ENCODE results near the gene B3GNT3.

The B3GNT3 gene

GRCh38 chr19:17794731-17795494 is at the start of gene B3GNT3:
B3GNT3 (plus strand) TSS chr19:17795138; CDS start chr19:17807808, 12,670 bp downstream.
- Histone ChIP-seq H3K27ac (ENCODE audit: low read depth, low read length) (no peak within 1 kb of the TSS), H3K4me1 (ENCODE audit: control insufficient read depth, insufficient read depth, low read length) (no peaks in the 10 kb centered on the region), H3K9ac (ENCODE audit: low read length) (peak within 1 kb of the TSS; percentile 72), H3K4me3 (ENCODE audit: low read length) (peak within 1 kb of the TSS; percentile 61), H3K36me3 (ENCODE audit: control insufficient read depth, insufficient read depth, low read length) (no peaks in the 10 kb centered on the region), H3K27me3 (ENCODE audit: control insufficient read depth, insufficient read depth, low read length) (peaks cover 12% of the 10 kb centered on the region)

GRCh38 chr19:17747205-17748098 is 47.5 kb upstream of the B3GNT3 start:
- Histone ChIP-seq H3K36me3 (ENCODE audit: control insufficient read depth, insufficient read depth, low read length) (no peaks in the 10 kb centered on the region), H3K27ac (ENCODE audit: low read depth, low read length) (no peak overlapping the region), H3K4me1 (ENCODE audit: control insufficient read depth, insufficient read depth, low read length) (no peaks in the 10 kb centered on the region), H3K4me3 (ENCODE audit: low read length) (peak overlapping the region; percentile 44), H3K9ac (ENCODE audit: low read length) (no peak overlapping the region), H3K27me3 (ENCODE audit: control insufficient read depth, insufficient read depth, low read length) (no peaks in the 10 kb centered on the region)

- H3K4me1 ChIP-seq (ENCODE audit: control insufficient read depth, insufficient read depth, low read length) = no peaks in the 10 kb centered on the region
- no peak overlapping the region for H3K9ac ChIP-seq (ENCODE audit: low read length)
- no peaks in the 10 kb centered on the region for H3K36me3 ChIP-seq (ENCODE audit: control insufficient read depth, insufficient read depth, low read length)
- no peak overlapping the region for H3K4me3 ChIP-seq (ENCODE audit: low read length)
- no peaks in the 10 kb centered on the region for H3K27me3 ChIP-seq (ENCODE audit: control insufficient read depth, insufficient read depth, low read length)
- H3K27ac ChIP-seq (ENCODE audit: low read depth, low read length) = no peak overlapping the region
Measured at GRCh38 chr19:17748884-17749638, 45.9 kb upstream of the B3GNT3 start.

- H3K4me3 ChIP-seq (ENCODE audit: low read length) = no peak overlapping the region
- H3K27me3 ChIP-seq (ENCODE audit: control insufficient read depth, insufficient read depth, low read length) = no peaks in the 10 kb centered on the region
- H3K27ac ChIP-seq (ENCODE audit: low read depth, low read length) = no peak overlapping the region
- no peak overlapping the region for H3K9ac ChIP-seq (ENCODE audit: low read length)
- H3K36me3 ChIP-seq (ENCODE audit: control insufficient read depth, insufficient read depth, low read length) = no peaks in the 10 kb centered on the region
- H3K4me1 ChIP-seq (ENCODE audit: control insufficient read depth, insufficient read depth, low read length) = no peaks in the 10 kb centered on the region
Measured at GRCh38 chr19:17749912-17750317, 45.0 kb upstream of the B3GNT3 start.

- Histone ChIP-seq H3K27ac (ENCODE audit: low read depth, low read length) (no peak within 1 kb of the TSS), H3K27me3 (ENCODE audit: control insufficient read depth, insufficient read depth, low read length) (no peaks in the 10 kb centered on the region), H3K9ac (ENCODE audit: low read length) (peak within 1 kb of the TSS; percentile 24), H3K4me3 (ENCODE audit: low read length) (peak within 1 kb of the TSS; percentile 50), H3K36me3 (ENCODE audit: control insufficient read depth, insufficient read depth, low read length) (no peaks in the 10 kb centered on the region), H3K4me1 (ENCODE audit: control insufficient read depth, insufficient read depth, low read length) (no peaks in the 10 kb centered on the region)
Measured at GRCh38 chr19:17751103-17751911, 43.6 kb upstream of the B3GNT3 start, which contains the start of gene FCHO1. FCHO1 (plus strand) TSS chr19:17751477; CDS start chr19:17755165, 3,688 bp downstream.

- Histone ChIP-seq H3K9ac (ENCODE audit: low read length) (peak overlapping the region; percentile 24), H3K36me3 (ENCODE audit: control insufficient read depth, insufficient read depth, low read length) (no peaks in the 10 kb centered on the region), H3K4me1 (ENCODE audit: control insufficient read depth, insufficient read depth, low read length) (no peaks in the 10 kb centered on the region), H3K4me3 (ENCODE audit: low read length) (peak overlapping the region; percentile 45), H3K27ac (ENCODE audit: low read depth, low read length) (no peak overlapping the region), H3K27me3 (ENCODE audit: control insufficient read depth, insufficient read depth, low read length) (no peaks in the 10 kb centered on the region)
Measured at GRCh38 chr19:17751912-17752273, 43.0 kb upstream of the B3GNT3 start.

- Histone ChIP-seq H3K36me3 (ENCODE audit: control insufficient read depth, insufficient read depth, low read length) (no peaks in the 10 kb centered on the region), H3K4me3 (ENCODE audit: low read length) (no peak overlapping the region), H3K27me3 (ENCODE audit: control insufficient read depth, insufficient read depth, low read length) (no peaks in the 10 kb centered on the region), H3K27ac (ENCODE audit: low read depth, low read length) (no peak overlapping the region), H3K4me1 (ENCODE audit: control insufficient read depth, insufficient read depth, low read length) (no peaks in the 10 kb centered on the region), H3K9ac (ENCODE audit: low read length) (no peak overlapping the region)
Measured at GRCh38 chr19:17752865-17753639, 41.9 kb upstream of the B3GNT3 start.

- H3K27ac ChIP-seq (ENCODE audit: low read depth, low read length) = no peak overlapping the region
- no peaks in the 10 kb centered on the region for H3K4me1 ChIP-seq (ENCODE audit: control insufficient read depth, insufficient read depth, low read length)
- H3K36me3 ChIP-seq (ENCODE audit: control insufficient read depth, insufficient read depth, low read length) = no peaks in the 10 kb centered on the region
- no peaks in the 10 kb centered on the region for H3K27me3 ChIP-seq (ENCODE audit: control insufficient read depth, insufficient read depth, low read length)
- H3K4me3 ChIP-seq (ENCODE audit: low read length) = no peak overlapping the region
- H3K9ac ChIP-seq (ENCODE audit: low read length) = no peak overlapping the region
Measured at GRCh38 chr19:17753976-17754375, 41.0 kb upstream of the B3GNT3 start.

GRCh38 chr19:17754634-17755442 is 40.1 kb upstream of the B3GNT3 start:
- H3K9ac ChIP-seq (ENCODE audit: low read length) = no peak overlapping the region

GRCh38 chr19:17755443-17755890 is 39.5 kb upstream of the B3GNT3 start:
- Histone ChIP-seq H3K4me3 (ENCODE audit: low read length) (no peak overlapping the region), H3K36me3 (ENCODE audit: control insufficient read depth, insufficient read depth, low read length) (no peaks in the 10 kb centered on the region), H3K27me3 (ENCODE audit: control insufficient read depth, insufficient read depth, low read length) (no peaks in the 10 kb centered on the region), H3K27ac (ENCODE audit: low read depth, low read length) (no peak overlapping the region), H3K4me1 (ENCODE audit: control insufficient read depth, insufficient read depth, low read length) (no peaks in the 10 kb centered on the region), H3K9ac (ENCODE audit: low read length) (no peak overlapping the region)

More at GRCh38 chr19:17754634-17755442, 40.1 kb upstream of the B3GNT3 start:
- H3K27ac ChIP-seq (ENCODE audit: low read depth, low read length) = no peak overlapping the region
- H3K4me1 ChIP-seq (ENCODE audit: control insufficient read depth, insufficient read depth, low read length) = no peaks in the 10 kb centered on the region
- no peaks in the 10 kb centered on the region for H3K27me3 ChIP-seq (ENCODE audit: control insufficient read depth, insufficient read depth, low read length)
- H3K36me3 ChIP-seq (ENCODE audit: control insufficient read depth, insufficient read depth, low read length) = no peaks in the 10 kb centered on the region
- no peak overlapping the region for H3K4me3 ChIP-seq (ENCODE audit: low read length)
